ENCODE measurements around the gene C12orf54. TPM values are rescaled to one million over a fixed set of nuclear protein-coding genes. Genes with fewer than 3 reads are reported as not detected.
"Not testable (repeated sequence)": the region's sequence is repeated elsewhere in the genome, so short reads cannot be mapped to it uniquely, and the experiment has no call there.

C12orf54 gene
- total RNA-seq, 1 donor, result not detected

- no peak overlapping the region for H3K4me3 ChIP-seq (ENCODE audit: low read depth, low read length)
- DNase-seq (ENCODE audit: low read depth), result no peak
- TF ChIP-seq CTCF (IDR thresholded peaks at IDR 0.05; ENCODE audit: insufficient read depth, low read length), result no peak
Observed at GRCh38 chr12:48512855-48513254, 30.6 kb downstream of the C12orf54 start.

GRCh38 chr12:48514728-48515127 lies 32.4 kb downstream of the C12orf54 start:
- DNase-seq (ENCODE audit: low read depth), result no peak
- no peak for TF ChIP-seq CTCF (IDR thresholded peaks at IDR 0.05; ENCODE audit: insufficient read depth, low read length)
- no peak overlapping the region for H3K4me3 ChIP-seq (ENCODE audit: low read depth, low read length)

- DNase-seq (ENCODE audit: low read depth); H3K4me3 ChIP-seq (ENCODE audit: low read depth, low read length): not testable (repeated sequence)
Observed at GRCh38 chr12:48520381-48520780, 38.1 kb downstream of the C12orf54 start.

- TF ChIP-seq CTCF (IDR thresholded peaks at IDR 0.05; ENCODE audit: insufficient read depth, low read length), result no peak
- no peak for DNase-seq (ENCODE audit: low read depth)
- H3K4me3 ChIP-seq (ENCODE audit: low read depth, low read length), result no peak within 1 kb of the TSS
Observed at GRCh38 chr12:48525332-48525731, 43.0 kb downstream of the C12orf54 start, which contains the start of gene OR8S1. TSS of gene OR8S1 (plus strand) at chr12:48525632. CDS start at chr12:48525632, 0 bp downstream.

GRCh38 chr12:48527891-48528670 lies 45.8 kb downstream of the C12orf54 start:
- H3K4me3 ChIP-seq (ENCODE audit: low read depth, low read length), result no peak overlapping the region
- DNase-seq (ENCODE audit: low read depth), result no peak
- no peak for TF ChIP-seq CTCF (IDR thresholded peaks at IDR 0.05; ENCODE audit: insufficient read depth, low read length)

GRCh38 chr12:48532601-48533000 lies 50.3 kb downstream of the C12orf54 start:
- no peak for DNase-seq (ENCODE audit: low read depth)
- no peak overlapping the region for H3K4me3 ChIP-seq (ENCODE audit: low read depth, low read length)
- TF ChIP-seq CTCF (IDR thresholded peaks at IDR 0.05; ENCODE audit: insufficient read depth, low read length), result no peak

- TF ChIP-seq CTCF (IDR thresholded peaks at IDR 0.05; ENCODE audit: insufficient read depth, low read length), result no peak
- DNase-seq (ENCODE audit: low read depth), result no peak
- no peak overlapping the region for H3K4me3 ChIP-seq (ENCODE audit: low read depth, low read length)
Observed at GRCh38 chr12:48536602-48537001, 54.3 kb downstream of the C12orf54 start.
